ENCODE results near the gene WDFY2.
"Not testable (repeated sequence)": the region's sequence is repeated elsewhere in the genome, so short reads cannot be mapped to it uniquely, and the experiment has no call there.

The WDFY2 gene

GRCh38 chr13:51635137-51635878, 51.0 kb downstream of the WDFY2 start:
- DNase-seq, result no peak

DNA sequence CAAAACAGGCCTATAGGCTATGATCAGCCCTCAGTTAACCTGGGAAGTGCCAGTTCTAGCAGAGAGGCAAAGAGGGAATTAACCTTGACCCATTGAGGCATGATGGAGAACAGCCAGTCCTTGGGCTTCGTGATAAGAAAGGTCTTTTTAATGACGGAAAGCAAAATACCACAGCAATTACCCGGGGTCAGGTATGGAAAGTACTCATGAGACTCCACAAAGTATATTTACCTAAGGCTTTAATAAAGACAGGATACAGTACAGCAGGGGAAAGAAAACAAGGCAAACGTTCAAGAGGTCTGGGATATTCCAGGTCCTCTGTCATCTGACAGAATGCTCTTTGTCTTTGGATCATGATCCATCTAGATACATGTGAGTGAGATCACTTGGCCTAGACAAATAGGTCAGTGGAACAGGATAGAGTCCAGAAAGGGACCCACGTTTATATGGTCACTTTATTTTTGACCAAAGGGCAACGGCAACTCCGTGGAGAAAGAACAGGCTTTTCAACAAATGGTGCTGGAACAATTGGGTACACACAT, 52.2 kb downstream of the WDFY2 start:
- no peak for DNase-seq

GRCh38 chr13:51637852-51638215, 53.6 kb downstream of the WDFY2 start:
- no peak for DNase-seq

DNA sequence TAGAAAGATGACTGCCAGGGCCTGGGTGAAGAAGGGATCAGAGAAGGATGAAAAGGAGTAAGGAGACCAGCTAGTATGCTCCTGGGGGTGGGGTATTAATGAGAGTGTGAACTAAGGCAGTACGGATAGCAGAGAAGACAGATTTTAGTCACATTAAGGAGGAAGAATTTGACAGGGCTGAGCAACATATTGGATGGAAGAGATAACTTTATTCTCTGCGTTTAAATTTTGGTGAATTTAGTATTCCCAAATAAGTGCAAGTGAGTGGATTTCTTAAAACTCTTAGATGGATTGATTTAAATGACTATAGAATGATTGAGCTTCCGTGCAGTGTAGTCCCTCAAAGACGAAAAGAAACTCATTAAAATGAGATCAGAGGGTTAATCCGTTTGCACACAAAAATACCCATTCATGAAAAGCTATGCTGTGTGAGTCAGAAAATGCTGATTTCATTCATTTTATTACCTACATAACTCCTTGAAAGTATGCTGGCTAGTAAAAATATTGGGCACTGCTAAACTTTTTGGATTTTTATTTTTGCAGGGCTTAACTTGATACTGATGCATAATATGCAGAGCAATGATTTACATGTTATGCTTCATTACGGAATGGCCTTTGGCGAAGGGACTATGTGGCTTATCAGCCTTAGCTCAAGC, 54.1 kb downstream of the WDFY2 start:
- peak; percentile 58 for DNase-seq

GRCh38 chr13:51639171-51639570, 54.9 kb downstream of the WDFY2 start:
- DNase-seq, result no peak

DNA sequence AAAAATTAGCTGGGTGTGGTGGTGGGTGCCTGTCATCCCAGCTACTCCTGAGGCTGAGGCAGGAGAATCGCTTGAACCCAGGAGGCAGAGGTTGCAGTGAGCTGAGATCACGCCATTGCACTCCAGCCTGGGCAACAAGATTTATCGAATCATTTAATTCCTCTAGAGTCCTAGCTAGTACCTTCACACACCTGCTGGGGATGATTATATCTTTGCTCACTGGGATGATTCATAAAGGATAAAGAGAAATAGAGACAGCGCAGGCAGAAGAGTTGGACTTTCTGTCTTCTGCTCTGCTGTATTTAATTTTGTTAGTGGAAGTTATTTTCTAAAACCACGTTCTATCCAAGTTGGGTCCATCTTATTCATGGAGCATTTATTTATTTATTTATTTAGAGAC, 56.4 kb downstream of the WDFY2 start:
- DNase-seq, result not testable (repeated sequence)

DNA sequence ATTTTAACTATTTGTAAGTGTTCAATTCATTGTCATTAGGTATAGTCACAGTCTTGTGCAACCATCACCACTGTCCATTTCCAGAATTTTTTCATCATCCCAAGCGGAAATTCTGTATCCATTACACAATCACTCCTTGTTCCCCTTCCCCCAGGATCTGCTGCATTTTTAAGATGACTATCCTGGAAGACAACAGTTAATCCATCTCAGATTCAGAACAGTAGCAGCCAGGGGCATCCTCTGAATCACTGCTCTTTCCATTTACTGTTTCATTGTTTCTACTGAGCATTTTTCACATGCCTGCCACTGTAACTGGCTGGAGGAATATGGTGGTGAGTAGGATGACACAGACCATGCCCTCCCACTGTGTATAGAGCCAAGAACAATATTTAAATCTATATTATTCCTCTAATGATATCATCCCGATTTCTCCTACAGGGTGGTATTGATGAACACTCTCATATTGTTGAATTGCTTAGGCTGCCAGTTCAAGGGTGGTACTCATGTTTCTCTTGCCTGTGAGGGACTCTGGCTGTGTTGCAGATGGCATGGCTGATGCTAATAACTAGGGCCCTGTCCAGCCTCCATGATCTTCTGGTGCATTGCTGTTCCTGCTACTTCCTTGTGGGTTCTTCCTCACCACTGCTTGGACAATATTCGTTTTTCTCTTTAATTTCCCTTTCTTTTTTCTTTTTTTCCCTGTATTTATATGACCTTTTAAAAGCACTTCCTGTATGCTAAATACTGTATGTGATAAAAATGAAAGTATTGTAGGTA, 59.0 kb downstream of the WDFY2 start:
- DNase-seq, result no peak

DNA sequence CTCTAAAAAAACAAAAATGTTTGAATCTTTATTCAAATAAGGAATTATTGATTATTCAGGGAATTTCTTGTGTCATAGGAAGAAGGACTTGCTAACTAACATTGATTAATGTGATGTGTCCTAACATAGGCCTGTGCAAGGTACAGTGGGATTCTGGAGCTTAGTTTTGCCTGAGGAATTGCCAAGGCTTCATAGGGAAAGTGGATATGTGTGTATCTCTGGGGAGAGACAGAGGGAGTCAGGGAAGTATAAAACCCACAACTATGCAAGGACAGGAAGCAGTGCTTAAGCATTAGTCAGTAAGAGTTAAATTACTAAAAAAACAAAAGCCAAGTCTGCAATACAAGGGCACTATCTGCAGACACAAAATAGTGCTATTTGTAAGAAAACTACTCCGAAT, 59.6 kb downstream of the WDFY2 start:
- DNase-seq, result no peak

- no peak for DNase-seq
These were observed 60.4 kb downstream of the WDFY2 start for GRCh38 chr13:51644654-51645053.

- no peak for DNase-seq
These were observed 60.9 kb downstream of the WDFY2 start for GRCh38 chr13:51645154-51645650.

DNA sequence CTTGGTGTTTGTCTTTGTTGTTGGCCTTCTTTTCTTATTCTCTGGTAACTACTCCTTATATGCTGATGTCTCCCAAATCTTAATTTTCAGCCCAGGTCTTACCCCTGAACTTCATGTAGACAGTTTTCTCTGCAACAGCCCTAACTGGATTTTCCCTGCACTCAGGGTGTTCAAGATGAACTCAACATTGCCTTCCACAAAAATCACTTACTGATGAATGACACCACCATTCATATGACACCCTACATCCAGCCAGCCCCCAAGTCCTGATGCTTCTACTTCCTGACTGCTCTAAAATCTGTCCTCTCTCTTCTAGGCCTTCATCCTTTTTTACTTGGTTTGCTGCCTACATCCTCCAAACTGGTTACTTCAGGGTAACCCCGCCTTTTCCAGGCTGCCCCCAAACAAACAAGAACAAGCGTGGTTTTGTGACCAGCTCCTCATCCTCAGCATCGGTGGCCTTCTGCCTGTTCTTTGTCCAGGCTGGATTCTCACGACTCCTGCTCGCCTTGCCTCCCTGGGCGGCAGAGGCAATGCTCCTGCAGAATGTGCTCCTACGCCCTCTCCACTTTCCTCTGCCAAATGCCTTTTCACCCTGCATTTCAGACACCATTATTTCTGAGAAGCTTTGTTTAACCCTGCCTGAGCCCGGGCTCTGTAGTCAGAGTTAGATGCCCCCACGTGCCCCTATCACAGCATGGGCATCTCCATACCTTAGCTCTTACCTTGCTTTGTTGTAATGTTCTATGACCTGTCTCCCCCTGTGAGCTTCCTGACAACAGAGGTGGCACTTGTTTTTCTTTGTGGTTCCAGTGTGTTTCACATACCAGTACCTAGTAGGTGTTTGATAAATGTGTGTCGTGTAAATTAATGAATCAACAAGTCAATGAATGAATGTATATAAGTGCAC, 61.8 kb downstream of the WDFY2 start:
- DNase-seq, result no peak

- DNase-seq, result no peak
These were observed 62.8 kb downstream of the WDFY2 start for GRCh38 chr13:51647067-51647466.

DNA sequence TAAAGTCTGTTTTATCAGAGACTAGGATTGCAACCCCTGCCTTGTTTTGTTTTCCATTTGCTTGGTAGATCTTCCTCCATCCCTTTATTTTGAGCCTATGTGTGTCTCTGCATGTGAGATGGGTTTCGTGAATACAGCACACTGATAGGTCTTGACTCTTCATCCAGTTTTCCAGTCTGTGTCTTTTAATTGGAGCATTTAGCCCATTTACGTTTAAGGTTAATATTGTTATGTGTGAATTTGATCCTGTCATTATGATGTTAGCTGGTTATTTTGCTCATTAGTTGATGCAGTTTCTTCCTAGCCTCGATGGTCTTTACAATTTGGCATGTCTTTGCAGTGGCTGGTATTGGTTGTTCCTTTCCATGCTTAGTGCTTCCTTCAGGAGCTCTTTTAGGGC, 67.9 kb downstream of the WDFY2 start:
- DNase-seq, result not testable (repeated sequence)

DNA sequence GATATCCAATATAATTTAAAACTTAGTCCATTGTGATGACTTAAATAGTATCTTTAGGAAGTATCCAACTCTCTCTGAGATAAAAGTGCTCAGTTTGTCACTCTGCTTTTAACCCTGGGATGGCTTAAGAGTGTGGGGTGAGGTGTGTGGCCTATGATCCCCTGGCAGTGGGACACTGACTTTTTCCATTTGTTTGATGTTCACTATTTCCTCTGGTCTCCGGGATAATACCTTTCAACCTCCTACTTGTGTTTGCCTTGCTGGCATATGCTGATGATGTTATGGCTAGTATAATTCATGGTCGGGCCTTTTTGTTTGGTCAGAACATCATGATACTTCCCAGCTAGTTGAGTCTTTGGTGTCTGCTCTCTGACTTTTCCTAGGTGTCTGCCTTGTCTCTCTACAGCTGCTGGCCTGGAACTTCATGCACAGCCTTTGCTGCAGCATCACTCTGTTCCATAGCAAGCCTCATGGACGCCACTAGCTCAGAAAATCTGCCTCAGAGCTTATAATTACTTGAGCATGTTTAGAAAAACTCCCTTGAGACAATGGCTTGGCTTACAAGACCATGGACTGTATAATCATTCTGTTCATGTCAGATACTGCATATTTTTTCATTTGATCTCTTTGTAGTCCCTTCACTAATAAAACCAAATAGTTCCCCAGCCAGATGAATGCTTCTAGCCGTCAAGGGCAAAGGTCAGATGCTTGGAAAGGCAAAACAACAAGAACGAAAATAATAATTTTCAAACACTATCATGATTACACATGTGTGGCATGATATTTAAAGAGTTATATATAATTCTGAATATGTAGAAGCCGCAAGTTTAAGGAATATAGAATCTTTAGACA, 75.2 kb downstream of the WDFY2 start:
- DNase-seq, result no peak

DNA sequence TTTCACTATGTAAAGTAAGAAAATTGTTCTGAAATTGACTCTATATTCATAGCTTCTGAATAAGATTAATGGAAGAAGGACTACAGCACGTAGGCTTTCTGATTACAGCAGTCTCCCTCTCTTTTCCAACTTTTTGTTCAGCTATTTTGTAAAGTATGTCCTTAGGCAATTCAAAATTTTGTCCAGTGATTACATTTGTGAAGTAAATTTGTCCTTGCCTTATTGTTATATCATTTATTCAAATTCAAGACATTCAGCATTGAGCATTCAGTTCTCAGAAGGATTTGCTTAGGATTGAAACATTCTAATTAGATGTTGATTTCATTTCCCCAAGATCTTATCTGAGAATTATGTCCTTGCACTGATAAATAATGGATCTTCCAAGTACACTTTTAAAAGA, 76.6 kb downstream of the WDFY2 start:
- DNase-seq, result no peak

- peak; percentile 74 for DNase-seq
These were observed 80.0 kb downstream of the WDFY2 start for GRCh38 chr13:51663973-51664957.

- no peak for DNase-seq
These were observed 81.2 kb downstream of the WDFY2 start for GRCh38 chr13:51665456-51665855.

- DNase-seq, result peak; percentile 91
These were observed 82.1 kb downstream of the WDFY2 start for GRCh38 chr13:51666374-51666773.

DNA sequence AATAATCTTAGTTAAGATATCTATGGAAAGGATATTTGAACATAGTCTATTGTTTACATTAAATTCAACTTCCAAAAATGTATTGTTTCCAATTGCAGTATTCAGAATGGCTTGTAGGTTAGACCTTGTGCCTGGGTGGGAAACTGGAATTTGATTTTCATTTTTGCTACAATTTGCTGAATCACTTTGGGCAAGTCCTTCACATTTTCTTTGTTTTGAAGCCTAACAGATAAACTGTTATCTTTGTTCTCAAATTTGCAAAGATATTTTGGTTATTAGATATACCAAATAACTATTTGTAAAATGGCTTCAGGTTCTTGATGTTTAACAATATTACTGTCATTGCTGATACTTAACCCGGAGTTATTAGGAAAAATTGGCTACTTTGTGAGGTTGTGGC, 82.6 kb downstream of the WDFY2 start:
- no peak for DNase-seq

DNA sequence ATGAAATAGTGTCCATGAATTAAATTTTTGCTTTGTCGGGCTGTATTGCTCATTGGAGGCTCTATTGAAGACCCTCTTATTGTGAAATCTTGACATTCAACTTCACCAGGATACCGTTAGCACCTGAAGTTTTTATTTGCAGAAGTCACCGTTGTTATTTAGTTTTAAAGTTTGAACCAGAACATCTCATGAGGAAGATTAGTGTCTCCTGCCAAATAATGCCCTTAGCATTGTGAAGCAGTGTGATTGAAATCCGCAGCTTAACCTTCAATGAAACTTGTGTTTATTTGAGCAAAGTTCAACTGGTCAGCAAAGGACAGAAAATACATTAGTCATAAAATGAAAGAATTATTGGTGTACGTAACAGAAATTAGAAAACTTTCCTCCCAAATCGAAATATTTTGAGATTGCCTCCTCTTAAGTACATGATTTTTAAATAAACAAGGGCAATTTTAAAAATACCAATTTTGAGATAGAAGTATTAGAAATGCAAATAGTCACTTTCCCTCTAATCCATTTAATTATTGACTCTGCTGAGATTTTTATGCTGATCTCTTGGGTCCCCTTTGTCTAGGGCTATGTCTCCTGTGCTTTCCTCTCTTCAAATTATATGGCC, 84.4 kb downstream of the WDFY2 start:
- DNase-seq, result no peak
